GM21526 (cell line): ENCODE data around the gene ASCL1.

Experiments
- ATAC-seq: cut with Tn5 transposase; IDR thresholded peaks from one replicate; pipeline ENCODE4 v1.9.1; 2021; ENCODE audit warnings: moderate library complexity; ENCODE audit not compliant: unreplicated experiment, low FRiP score

The ASCL1 gene

GRCh38 chr12:102957339-102958050 is at the start of gene ASCL1:
Gene ASCL1, plus strand, starts transcription at chr12:102957674. Its CDS starts 571 bp downstream, at chr12:102958245.
- ATAC-seq = no peak

DNA sequence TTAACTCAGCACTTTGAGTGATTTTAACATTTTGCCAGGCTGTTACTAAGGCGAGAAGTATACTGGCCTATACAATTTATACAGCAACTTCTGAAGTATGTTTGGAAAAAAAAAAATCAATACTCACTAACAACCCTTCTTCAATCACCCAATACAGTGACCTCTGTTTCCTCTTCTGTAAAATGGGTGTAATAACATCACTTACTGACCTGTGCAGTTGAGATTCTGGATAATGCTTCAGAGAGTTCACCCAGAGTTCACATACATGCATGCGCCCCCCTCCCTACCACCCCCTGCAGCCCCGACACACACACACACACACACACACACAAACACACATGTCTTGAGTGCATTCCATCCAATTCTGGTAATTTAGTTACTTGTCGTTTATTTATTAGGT is 49.6 kb upstream of the ASCL1 start:
- ATAC-seq = no peak

DNA sequence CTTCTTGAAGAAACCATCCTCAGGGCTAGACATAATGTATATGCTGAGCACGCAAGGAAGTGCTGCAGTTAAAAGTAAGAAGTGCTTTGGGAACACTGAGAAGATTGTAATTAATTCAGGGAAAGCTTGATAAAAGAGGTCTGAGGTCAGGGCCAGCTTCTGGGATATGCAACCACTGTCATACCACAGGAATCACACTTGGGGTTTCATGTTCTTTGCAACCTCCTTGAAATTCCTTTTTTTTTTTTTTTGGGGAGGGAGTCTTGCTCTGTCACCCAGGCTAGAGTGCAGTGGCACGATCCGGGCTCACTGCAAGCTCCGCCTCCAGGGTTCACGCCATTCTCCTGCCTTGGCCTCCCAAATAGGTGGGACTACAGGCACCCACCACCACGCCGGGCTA is 47.3 kb upstream of the ASCL1 start:
- no peak for ATAC-seq

DNA sequence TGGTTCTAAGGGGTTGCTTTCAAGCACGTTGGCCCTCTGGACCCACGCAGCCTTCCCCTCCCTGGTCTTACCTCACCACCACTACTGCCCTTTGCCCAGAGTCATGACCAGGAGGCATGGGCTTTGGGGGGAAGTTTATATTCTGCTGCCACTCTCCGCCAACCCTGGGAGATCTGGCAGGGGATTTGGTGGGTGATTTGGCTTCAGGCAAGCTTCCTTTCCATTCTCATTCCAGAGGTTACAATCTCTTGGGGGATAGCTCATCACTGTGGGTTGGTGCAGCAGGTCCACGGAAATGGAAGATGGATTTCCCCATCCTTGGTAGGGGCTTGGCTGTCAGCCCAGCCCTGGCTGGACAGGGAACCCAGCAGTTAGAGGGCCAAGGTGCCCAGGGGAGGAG is 46.7 kb upstream of the ASCL1 start:
- no peak for ATAC-seq

- ATAC-seq = no peak
Measured at GRCh38 chr12:102911320-102911719, 46.2 kb upstream of the ASCL1 start.

DNA sequence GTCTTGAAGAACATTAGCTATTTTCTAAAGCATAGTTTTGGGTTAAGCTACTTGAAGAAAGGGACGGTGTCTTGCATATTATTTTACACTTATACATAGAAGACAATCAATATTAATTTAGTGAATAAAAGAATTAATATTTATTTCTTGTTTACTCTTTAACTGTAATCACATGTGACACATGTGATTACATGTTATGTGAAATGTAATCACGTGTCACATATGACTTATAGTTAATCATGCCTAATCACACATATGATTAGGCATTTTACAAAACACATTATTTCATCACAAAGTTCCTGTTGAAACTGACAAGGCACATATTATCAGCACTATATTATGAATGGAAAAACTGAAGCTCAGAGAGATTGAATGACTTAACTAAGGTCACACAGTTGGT is 45.2 kb upstream of the ASCL1 start:
- ATAC-seq = no peak

GRCh38 chr12:102913453-102914226 is 43.8 kb upstream of the ASCL1 start:
- no peak for ATAC-seq

- ATAC-seq = no peak
Measured at GRCh38 chr12:102916252-102917025, 41.0 kb upstream of the ASCL1 start.

GRCh38 chr12:102917026-102917787 is 40.3 kb upstream of the ASCL1 start, which contains the start of gene PAH:
Gene PAH, minus strand, starts transcription at chr12:102917244. Its CDS starts 114 bp downstream, at chr12:102917130.
- ATAC-seq = peak; percentile 61

DNA sequence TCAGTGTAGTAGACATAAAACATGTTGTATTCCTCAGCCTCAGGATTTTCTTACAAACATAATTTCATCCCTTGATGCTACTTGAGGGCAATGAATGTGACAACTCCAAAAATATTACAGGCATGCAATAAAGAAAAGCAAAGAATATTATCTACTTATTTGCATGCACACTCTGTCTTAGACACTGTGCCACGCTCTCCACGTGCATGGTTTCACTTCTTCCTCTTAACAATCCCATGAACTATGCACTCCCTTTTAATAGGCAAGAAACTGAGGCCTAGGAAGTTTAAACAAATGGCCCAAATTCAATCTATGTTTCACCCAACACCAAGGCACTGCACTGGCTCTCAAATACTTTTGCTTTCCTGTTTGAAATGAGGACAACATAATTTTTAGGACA is 38.6 kb upstream of the ASCL1 start:
- no peak for ATAC-seq

DNA sequence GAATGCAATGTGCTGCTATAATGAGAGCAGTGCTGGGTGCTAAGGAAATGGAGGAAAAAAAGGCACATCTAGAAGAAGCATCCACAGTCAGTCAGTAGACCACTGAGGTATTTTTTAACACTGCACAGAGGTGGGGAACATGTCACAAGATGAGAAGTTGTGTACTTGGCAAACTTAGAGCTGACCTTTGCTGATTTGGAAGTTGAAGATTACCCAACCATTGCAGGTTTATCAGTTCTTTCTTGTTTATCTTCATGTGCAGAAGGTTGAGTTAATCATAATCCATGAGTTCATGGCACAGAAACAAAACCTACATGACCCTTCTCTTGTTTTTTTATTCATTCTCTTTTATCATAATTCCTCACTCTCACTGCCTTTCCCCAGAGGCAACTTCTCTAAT is 37.2 kb upstream of the ASCL1 start:
- ATAC-seq = no peak

- no peak for ATAC-seq
Measured at GRCh38 chr12:102921240-102921639, 36.2 kb upstream of the ASCL1 start.

GRCh38 chr12:102927220-102927619 is 30.3 kb upstream of the ASCL1 start:
- no peak for ATAC-seq

DNA sequence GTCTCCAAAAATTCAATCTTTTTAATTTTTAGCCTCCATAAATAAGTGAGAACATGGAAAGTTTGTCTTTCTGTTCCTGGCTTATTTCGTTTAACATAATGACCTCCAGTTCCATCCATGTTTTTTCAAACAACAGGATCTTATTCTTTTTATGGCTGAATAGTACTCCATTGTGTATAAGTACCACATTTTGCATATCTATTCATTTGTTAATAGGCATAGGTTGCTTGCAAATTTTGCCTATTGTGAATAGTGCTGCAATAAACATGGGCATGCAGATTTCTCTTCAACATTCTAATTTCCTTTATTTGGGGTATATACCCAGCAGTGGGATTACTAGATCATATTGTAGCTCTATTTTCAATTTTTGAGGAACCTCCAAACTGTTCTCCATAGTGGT is 24.3 kb upstream of the ASCL1 start:
- no peak for ATAC-seq

GRCh38 chr12:102939059-102939458 is 18.4 kb upstream of the ASCL1 start:
- ATAC-seq = no peak

DNA sequence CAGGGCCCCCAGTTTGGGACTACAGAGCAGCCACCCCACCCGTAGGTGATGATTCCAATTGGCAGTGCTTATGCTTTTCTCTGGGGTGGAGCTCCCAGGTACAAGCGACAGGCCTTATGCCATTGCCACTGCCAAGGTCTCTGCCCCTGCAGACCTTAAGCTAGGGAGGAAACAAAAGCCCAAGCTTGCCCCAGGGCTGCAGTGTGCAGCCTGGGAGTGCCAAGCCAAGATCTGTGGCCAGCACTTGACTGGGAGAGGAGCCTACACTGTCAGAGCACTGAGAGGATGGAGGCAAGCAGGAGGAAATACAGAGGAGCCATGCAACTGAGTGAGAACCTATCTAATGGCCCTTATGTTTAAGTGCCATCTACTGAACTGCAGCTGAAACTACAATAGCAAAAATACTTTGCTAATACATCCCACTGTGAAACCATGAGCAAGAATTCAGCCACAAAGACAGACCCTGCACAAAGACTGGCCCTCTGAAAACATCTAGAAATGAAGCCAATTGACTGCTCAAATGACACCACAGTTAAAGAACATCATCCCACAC is 17.7 kb upstream of the ASCL1 start:
- ATAC-seq = no peak

- no peak for ATAC-seq
Measured at GRCh38 chr12:102946042-102946441, 11.4 kb upstream of the ASCL1 start.

- no peak for ATAC-seq
Measured at GRCh38 chr12:102948941-102949352, 8.5 kb upstream of the ASCL1 start.

GRCh38 chr12:102950107-102950949 is 7.1 kb upstream of the ASCL1 start:
- no peak for ATAC-seq
